CD4-positive, alpha-beta T cell (primary cell): ENCODE measurements around the gene TEX28. TPM values are rescaled to one million over a fixed set of nuclear protein-coding genes. Genes with fewer than 3 reads are reported as not detected.

Source experiments
- ATAC-seq: fragments of 200-7000 bp; cut with Tn5 transposase; one replicate; pipeline ENCODE4 v1.10.0; 2022; ENCODE audit warnings: mild to moderate bottlenecking; ENCODE audit not compliant: poor library complexity
- CTCF ChIA-PET: fragments of 350-600 bp; sonication (Branson Sonifier 250); formaldehyde crosslinking; loops from one replicate; lab custom pipeline; 2021; ENCODE audit warnings: antibody characterized with exemption, inconsistent platforms; lab: Charles Lee
- POLR2A ChIA-PET: fragments of 350-600 bp; sonication (Branson Sonifier 250); formaldehyde crosslinking; loops from one replicate; lab custom pipeline; 2021; ENCODE audit warnings: antibody characterized with exemption, inconsistent platforms; lab: Charles Lee
- DNase-seq, 14 experiments: peaks; one replicate each; pipeline ENCODE4 v3.0.0-alpha.2; 2013 to 2020; ENCODE audit warnings: mixed read lengths in 2 of 14
- H3K27ac ChIP-seq, 2 donors: one replicate each; pipeline versions ENCODE4 v1.5.1 to v1.7.0; 2013; ENCODE audit warnings: low read length in 2 of 2, low read depth in 1 of 2, mild to moderate bottlenecking in 1 of 2
- H3K27me3 ChIP-seq, 2 experiments: 1 replicate in 1 of 2; 2 replicates in 1 of 2; pipeline versions ENCODE4 v1.6.1 to v1.7.0; 2013; ENCODE audit warnings: low read length in 2 of 2, control low read depth in 1 of 2, mild to moderate bottlenecking in 1 of 2, moderate library complexity in 1 of 2; ENCODE audit not compliant: insufficient read depth in 2 of 2, control insufficient read depth in 1 of 2
- H3K36me3 ChIP-seq: one replicate; pipeline ENCODE4 v1.6.1; 2013; ENCODE audit warnings: low read length, control low read depth; ENCODE audit not compliant: insufficient read depth
- H3K4me1 ChIP-seq: one replicate; pipeline ENCODE4 v1.6.1; 2013; ENCODE audit warnings: low read length, control low read depth; ENCODE audit not compliant: insufficient read depth
- H3K4me3 ChIP-seq: one replicate; pipeline ENCODE4 v1.5.1; 2013; ENCODE audit warnings: mild to moderate bottlenecking, low read length, moderate library complexity
- H3K9me3 ChIP-seq, 2 experiments: 1 replicate in 1 of 2; 2 replicates in 1 of 2; pipeline versions ENCODE4 v1.6.1 to v1.7.0; 2013; ENCODE audit warnings: low read length in 2 of 2, mild to moderate bottlenecking in 2 of 2, control low read depth in 1 of 2, moderate library complexity in 1 of 2; ENCODE audit not compliant: control insufficient read depth in 1 of 2, insufficient read depth in 1 of 2
- H3K27ac Mint-ChIP-seq: one replicate; pipeline ENCODE4 v1.8.0; 2020; ENCODE audit warnings: mixed read lengths
- H3K27me3 Mint-ChIP-seq: one replicate; pipeline ENCODE4 v1.8.0; 2021; ENCODE audit warnings: mixed read lengths
- H3K36me3 Mint-ChIP-seq: one replicate; pipeline ENCODE4 v1.8.0; 2021; ENCODE audit warnings: low read depth, mixed read lengths
- H3K4me1 Mint-ChIP-seq: one replicate; pipeline ENCODE4 v1.8.0; 2021; ENCODE audit warnings: low read depth, mixed read lengths
- H3K4me3 Mint-ChIP-seq: one replicate; pipeline ENCODE4 v1.8.0; 2020; ENCODE audit warnings: mild to moderate bottlenecking, mixed read lengths
- H3K9me3 Mint-ChIP-seq: one replicate; pipeline ENCODE4 v1.8.0; 2020; ENCODE audit warnings: mixed read lengths
- intact Hi-C, 2 experiments: fragments of 100-400 bp; cut with DNase I in 1 of 2; cut with micrococcal nuclease in 1 of 2; formaldehyde crosslinking; loops; one replicate each; pipeline versions ENCODE4 v1.15.1 to v1.9.0; 2023 to 2025; cut with DNase I, micrococcal nuclease
- total RNA-seq, 174 experiments: library from RNA in 2 of 174; stranded (reverse) in 2 of 174; gene quantifications; one replicate each; pipeline ENCODE4 v1.2.3 and lab custom pipeline; 2021 to 2026
- TF ChIP-seq, protein P1 (sequence below): fragments of 200-600 bp; IDR thresholded peaks from one replicate; pipeline ENCODE4 v1.8.0; 2022; ENCODE audit warnings: antibody characterized with exemption, mild to moderate bottlenecking

TEX28 gene
- total RNA-seq, 2 experiments from 2014 or later = not detected

DNA sequence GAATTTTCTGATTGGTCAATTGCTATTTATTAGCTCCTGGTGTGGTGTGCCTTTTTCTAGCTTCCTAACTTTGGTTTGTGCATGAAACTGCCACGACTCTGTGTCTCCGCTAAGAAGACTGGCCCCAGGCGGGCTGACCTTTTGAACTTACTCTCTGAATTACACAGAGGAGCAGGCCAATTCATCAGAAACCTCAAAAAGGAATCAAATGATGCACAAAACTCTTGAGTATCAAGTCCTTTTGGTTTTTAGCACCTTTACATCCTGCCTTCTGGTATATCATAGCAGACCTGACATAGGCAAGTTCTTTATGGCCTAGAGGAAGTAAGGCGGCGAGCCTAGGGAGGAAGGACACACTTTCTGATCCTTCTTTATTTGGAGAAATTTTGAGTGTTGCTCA is 18.2 kb upstream of the TEX28 start:
- Histone ChIP-seq H3K27me3 (no peaks in the 10 kb centered on the region), H3K4me1 (peaks cover 49% of the 10 kb centered on the region), H3K4me3 (no peak overlapping the region), H3K27ac (peak overlapping the region in 1 of 2 donors; percentile 40), H3K9me3 (no peaks in the 10 kb centered on the region), H3K36me3 (no peaks in the 10 kb centered on the region)
- peak; percentile 47 for ATAC-seq
- ChIA-PET POLR2A (no interaction called here), CTCF (no interaction called here)
- Mint-ChIP-seq H3K27ac (peak overlapping the region; percentile 72), H3K9me3 (no peaks in the 10 kb centered on the region), H3K4me1 (peaks cover 34% of the 10 kb centered on the region), H3K36me3 (no peaks in the 10 kb centered on the region), H3K4me3 (no peak overlapping the region), H3K27me3 (no peaks in the 10 kb centered on the region)
- intact Hi-C loops = no loop called here
- peak in 1 of 14 experiments; percentile 73 for DNase-seq
- TF ChIP-seq, protein P1, sequence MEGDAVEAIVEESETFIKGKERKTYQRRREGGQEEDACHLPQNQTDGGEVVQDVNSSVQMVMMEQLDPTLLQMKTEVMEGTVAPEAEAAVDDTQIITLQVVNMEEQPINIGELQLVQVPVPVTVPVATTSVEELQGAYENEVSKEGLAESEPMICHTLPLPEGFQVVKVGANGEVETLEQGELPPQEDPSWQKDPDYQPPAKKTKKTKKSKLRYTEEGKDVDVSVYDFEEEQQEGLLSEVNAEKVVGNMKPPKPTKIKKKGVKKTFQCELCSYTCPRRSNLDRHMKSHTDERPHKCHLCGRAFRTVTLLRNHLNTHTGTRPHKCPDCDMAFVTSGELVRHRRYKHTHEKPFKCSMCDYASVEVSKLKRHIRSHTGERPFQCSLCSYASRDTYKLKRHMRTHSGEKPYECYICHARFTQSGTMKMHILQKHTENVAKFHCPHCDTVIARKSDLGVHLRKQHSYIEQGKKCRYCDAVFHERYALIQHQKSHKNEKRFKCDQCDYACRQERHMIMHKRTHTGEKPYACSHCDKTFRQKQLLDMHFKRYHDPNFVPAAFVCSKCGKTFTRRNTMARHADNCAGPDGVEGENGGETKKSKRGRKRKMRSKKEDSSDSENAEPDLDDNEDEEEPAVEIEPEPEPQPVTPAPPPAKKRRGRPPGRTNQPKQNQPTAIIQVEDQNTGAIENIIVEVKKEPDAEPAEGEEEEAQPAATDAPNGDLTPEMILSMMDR = no peak

DNA sequence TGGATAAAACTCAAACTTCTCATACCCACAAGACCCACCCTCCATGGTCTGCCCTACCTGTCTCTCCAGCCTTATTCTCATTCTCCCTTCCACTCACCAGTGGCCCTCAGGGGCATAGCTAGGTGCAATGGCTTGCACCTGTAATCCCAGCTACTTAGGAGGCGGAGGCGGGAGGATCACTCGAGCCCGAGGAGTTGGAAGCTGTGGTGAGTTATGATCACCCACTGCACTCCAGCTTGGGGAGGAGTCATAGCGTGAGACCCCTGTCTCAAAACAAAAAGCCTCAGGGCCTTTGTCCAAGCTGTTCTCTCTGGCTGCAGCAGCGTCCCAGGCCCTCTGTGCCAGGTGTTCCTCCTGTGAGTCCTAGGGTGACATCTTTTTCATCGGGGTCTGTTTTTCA is 17.2 kb upstream of the TEX28 start:
- ChIA-PET CTCF (no interaction called here), POLR2A (no interaction called here)
- no peaks in the 10 kb centered on the region for H3K27me3 Mint-ChIP-seq
- DNase-seq = no peak
- Histone ChIP-seq H3K27me3 (no peaks in the 10 kb centered on the region), H3K4me1 (peaks cover 49% of the 10 kb centered on the region), H3K9me3 (no peaks in the 10 kb centered on the region), H3K27ac (no peak overlapping the region), H3K36me3 (no peaks in the 10 kb centered on the region), H3K4me3 (no peak overlapping the region)
- H3K4me1 Mint-ChIP-seq = peaks cover 37% of the 10 kb centered on the region
- intact Hi-C loops = no loop called here
- no peaks in the 10 kb centered on the region for H3K9me3 Mint-ChIP-seq
- TF ChIP-seq, protein P1 = no peak
- no peaks in the 10 kb centered on the region for H3K36me3 Mint-ChIP-seq
- ATAC-seq = no peak
- H3K27ac Mint-ChIP-seq = no peak overlapping the region
- no peak overlapping the region for H3K4me3 Mint-ChIP-seq

DNA sequence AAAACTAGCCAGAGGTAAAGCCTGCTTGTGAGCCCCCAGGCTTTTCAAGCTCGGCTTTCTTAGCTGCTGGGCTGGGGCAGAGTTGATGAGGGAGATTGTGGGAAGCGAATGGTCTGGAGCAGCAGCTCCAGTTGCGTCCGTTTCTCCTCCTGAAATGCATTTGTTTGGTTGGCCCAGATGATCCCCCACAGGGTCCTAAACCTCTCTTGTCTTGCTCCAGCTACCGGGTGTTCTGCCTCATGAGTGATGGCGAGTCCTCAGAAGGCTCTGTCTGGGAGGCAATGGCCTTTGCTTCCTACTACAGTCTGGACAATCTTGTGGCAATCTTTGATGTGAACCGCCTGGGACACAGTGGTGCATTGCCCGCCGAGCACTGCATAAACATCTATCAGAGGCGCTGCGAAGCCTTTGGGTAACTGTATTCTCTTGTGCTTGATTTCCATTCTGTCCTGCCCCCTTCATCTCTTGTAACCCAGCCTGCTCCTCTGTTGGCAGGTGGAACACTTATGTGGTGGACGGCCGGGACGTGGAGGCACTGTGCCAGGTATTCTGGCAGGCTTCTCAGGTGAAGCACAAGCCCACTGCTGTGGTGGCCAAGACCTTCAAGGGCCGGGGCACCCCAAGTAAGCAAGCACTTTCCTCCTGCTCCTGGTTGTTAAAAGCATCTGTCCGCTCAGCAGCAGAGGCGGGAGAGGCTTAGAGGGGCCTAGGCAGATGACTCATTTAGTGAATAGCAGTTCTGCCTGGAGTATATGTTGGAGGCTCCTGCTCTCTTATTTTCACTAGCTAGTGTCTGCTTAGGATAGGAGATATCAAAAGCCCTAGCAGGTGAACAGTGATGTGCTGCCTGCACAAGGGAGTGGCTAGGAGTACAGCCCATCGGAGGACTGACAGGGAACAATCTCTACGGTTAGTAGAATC is 16.0 kb upstream of the TEX28 start:
- TF ChIP-seq, protein P1 = no peak
- intact Hi-C loops = no loop called here
- Mint-ChIP-seq H3K9me3 (no peaks in the 10 kb centered on the region), H3K4me1 (peaks cover 40% of the 10 kb centered on the region), H3K27ac (no peak overlapping the region), H3K27me3 (no peaks in the 10 kb centered on the region), H3K4me3 (no peak overlapping the region), H3K36me3 (no peaks in the 10 kb centered on the region)
- ATAC-seq (no peak), DNase-seq (no peak)
- ChIA-PET POLR2A (no interaction called here), CTCF (no interaction called here)
- no peak overlapping the region for H3K4me3 ChIP-seq
- H3K27me3 ChIP-seq = no peaks in the 10 kb centered on the region
- H3K4me1 ChIP-seq = peaks cover 47% of the 10 kb centered on the region
- no peaks in the 10 kb centered on the region for H3K9me3 ChIP-seq
- H3K36me3 ChIP-seq = no peaks in the 10 kb centered on the region
- no peak overlapping the region for H3K27ac ChIP-seq
